HepG2 (cell line): Measurements from ENCODE around the gene TAF1B.
"Not testable (repeated sequence)": the region's sequence is repeated elsewhere in the genome, so short reads cannot be mapped to it uniquely, and the experiment has no call there.

Experiments used
- ARHGAP35 ChIP-seq: sonication (generic); formaldehyde crosslinking; IDR thresholded peaks from 2 replicates; pipeline ENCODE4 v1.9.0; 2022; ENCODE audit warnings: mild to moderate bottlenecking, inconsistent platforms, moderate library complexity, missing genetic modification reagents, borderline replicate concordance
- HOXD1 ChIP-seq: sonication (generic); formaldehyde crosslinking; IDR thresholded peaks from 2 replicates; pipeline ENCODE4 v1.5.0; 2020; ENCODE audit warnings: missing genetic modification reagents

DNA sequence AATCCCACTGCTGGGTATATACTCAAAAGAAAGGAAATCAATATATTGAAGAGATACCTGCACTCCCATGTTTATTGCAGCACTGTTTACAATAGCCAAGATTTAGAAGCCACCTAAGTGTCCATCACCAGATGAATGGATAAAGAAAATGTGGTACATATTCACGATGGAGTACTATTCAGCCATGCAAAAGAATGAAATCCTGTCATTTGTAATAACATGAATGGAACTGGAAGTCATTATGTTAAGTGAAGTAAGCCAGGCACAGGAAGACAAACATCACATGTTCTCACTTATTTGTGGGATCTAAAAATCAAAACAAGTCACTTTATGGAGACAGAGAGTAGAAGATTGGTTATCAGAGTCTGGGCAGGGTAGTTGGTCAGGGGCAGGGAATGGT lies 8.2 kb upstream of the TAF1B start:
- not testable (repeated sequence) for TF ChIP-seq HOXD1, ARHGAP35 (CRISPR knock-in tag)
